H1 (cell line): ENCODE measurements around the gene ZNF154. TPM values are rescaled to one million over a fixed set of nuclear protein-coding genes. Genes with fewer than 3 reads are reported as not detected.

Experiments
- E2F6 ChIP-seq: IDR thresholded peaks from 2 replicates; pipeline ENCODE4 v1.6.1; 2012; ENCODE audit warnings: inconsistent platforms
- PHF8 ChIP-seq: fragments of 200-600 bp; sonication (generic); conservative IDR thresholded peaks from 2 replicates; pipeline ENCODE4 v1.7.1; 2012; ENCODE audit warnings: low read depth, mild to moderate bottlenecking, inconsistent platforms, low read length, moderate library complexity
- RNF2 ChIP-seq: fragments of 200-900, 300-1000 bp; sonication (generic); IDR thresholded peaks from 2 replicates; pipeline ENCODE4 v1.7.1; 2016; ENCODE audit warnings: borderline replicate concordance, low read depth, mild to moderate bottlenecking, antibody characterized with exemption, low read length; ENCODE audit not compliant: poor library complexity, severe bottlenecking; ENCODE audit errors: missing control alignments
- TAF1 ChIP-seq: IDR thresholded peaks from 2 replicates; pipeline ENCODE4 v1.6.1; 2011; ENCODE audit warnings: mild to moderate bottlenecking, low read depth, low read length
- TBP ChIP-seq: IDR thresholded peaks from 2 replicates; pipeline ENCODE4 v1.6.1; 2011; ENCODE audit warnings: low read depth, low read length, improper control_type of control experiment
- YY1 ChIP-seq: IDR thresholded peaks from 2 replicates; pipeline ENCODE4 v1.6.1; 2011; ENCODE audit warnings: low read depth, mild to moderate bottlenecking, low read length
- polyA plus RNA-seq, 7 experiments: library from polyadenylated mRNA; depleted of rRNA in 3 of 7; stranded (reverse) in 5 of 7; unstranded in 2 of 7; fragments of >200 nt in 5 of 7; fragments of 200-250 nt in 2 of 7; gene quantifications; 1 replicate in 5 of 7; 2 replicates in 1 of 7; 4 replicates in 1 of 7; pipeline versions ENCODE4 v1.2.1 to v1.2.3, GENCODE V29; 2011 to 2013; ENCODE audit warnings: missing spikeins in 2 of 7, mixed read lengths in 2 of 7
- total RNA-seq: library from RNA; stranded (reverse); fragmentation: NEBNext Ultra II Directional; extraction: Animal tissue kit (Norgen Biotek cat#: 25700); gene quantifications from 2 replicates; pipeline ENCODE4 v1.2.1, GENCODE V29; 2021

Gene ZNF154
- total and polyA plus RNA-seq, 2 of the 8 experiments (the other 6 are each of a cell fraction or from before 2014, with no cell fraction given): 5.3 to 11.6 TPM

DNA sequence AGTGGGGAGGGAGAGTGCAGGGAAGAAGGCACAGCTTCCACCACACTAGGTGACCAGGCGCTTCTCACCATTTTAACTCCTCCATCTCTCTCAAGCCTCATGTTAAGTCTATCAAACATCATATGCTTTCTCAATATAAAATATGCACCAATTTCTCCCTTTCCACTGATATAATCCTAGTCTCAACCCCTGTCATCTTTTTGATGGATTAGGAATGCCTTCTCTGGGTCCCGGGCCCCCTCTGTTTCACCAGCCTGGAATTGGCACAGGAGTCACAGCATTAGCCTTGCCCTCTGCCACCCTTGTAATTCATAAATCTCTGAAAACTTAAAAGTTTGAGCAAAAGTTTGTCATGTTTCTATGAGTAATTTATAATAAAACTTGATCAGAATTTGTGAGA lies 40.4 kb downstream of the ZNF154 start, which contains the start of gene ZSCAN4 (continued):
- TF ChIP-seq E2F6: no peak
- TF ChIP-seq TBP: no peak
- no peak for TF ChIP-seq RNF2
- no peak for TF ChIP-seq TAF1
- no peak for TF ChIP-seq PHF8
- no peak for TF ChIP-seq YY1
